IMR-90 (cell line): Measurements from ENCODE around the gene CATSPER3.

Experiments used
- BHLHE40 ChIP-seq: fragments of 150-350 bp; IDR thresholded peaks from 2 replicates; pipeline ENCODE4 v1.6.1; 2016; ENCODE audit warnings: mild to moderate bottlenecking, low read depth, low read length
- CEBPB ChIP-seq: IDR thresholded peaks from 2 replicates; pipeline ENCODE4 v1.6.1; 2012; ENCODE audit warnings: low read depth, low read length, improper control_type of control experiment
- CHD1 ChIP-seq: IDR thresholded peaks from 2 replicates; pipeline ENCODE4 v1.6.1; 2012; ENCODE audit warnings: low read depth, low read length, improper control_type of control experiment
- FOS ChIP-seq: fragments of 150-350 bp; IDR thresholded peaks from 2 replicates; pipeline ENCODE4 v1.6.1; 2016; ENCODE audit warnings: low read depth, low read length
- MAFK ChIP-seq: IDR thresholded peaks from 2 replicates; pipeline ENCODE4 v1.6.1; 2012; ENCODE audit warnings: low read depth, low read length, improper control_type of control experiment
- MAZ ChIP-seq: IDR thresholded peaks from 2 replicates; pipeline ENCODE4 v1.6.1; 2012; ENCODE audit warnings: low read depth, mild to moderate bottlenecking, low read length, improper control_type of control experiment, moderate library complexity, borderline replicate concordance
- NFE2L2 ChIP-seq: fragments of 150-350 bp; IDR thresholded peaks from 2 replicates; pipeline ENCODE4 v1.6.1; 2016; ENCODE audit warnings: low read depth, mild to moderate bottlenecking, low read length
- POLR2A ChIP-seq: IDR thresholded peaks from 2 replicates; pipeline ENCODE4 v1.6.1; 2012; ENCODE audit warnings: mild to moderate bottlenecking, low read depth, low read length
- RAD21 ChIP-seq: IDR thresholded peaks from 2 replicates; pipeline ENCODE4 v1.6.1; 2012; ENCODE audit warnings: low read length, improper control_type of control experiment
- RCOR1 ChIP-seq: IDR thresholded peaks from 2 replicates; pipeline ENCODE4 v1.6.1; 2012; ENCODE audit warnings: mild to moderate bottlenecking, low read length, improper control_type of control experiment; ENCODE audit not compliant: insufficient replicate concordance
- RFX5 ChIP-seq: IDR thresholded peaks from 2 replicates; pipeline ENCODE4 v1.8.0; 2012; ENCODE audit warnings: low read depth, mild to moderate bottlenecking, low read length, moderate library complexity
- TF ChIP-seq, protein P1 (sequence below): conservative IDR thresholded peaks from 2 replicates; pipeline ENCODE4 v1.5.1; 2012; ENCODE audit warnings: mild to moderate bottlenecking, low read depth, low read length, improper control_type of control experiment
- TF ChIP-seq, protein P2 (sequence below): fragments of 150-350 bp; IDR thresholded peaks from 2 replicates; pipeline ENCODE4 v1.6.1; 2017; ENCODE audit warnings: mild to moderate bottlenecking, antibody characterized with exemption, low read length, low read depth
- TF ChIP-seq, protein P3 (sequence below): fragments of 150-350 bp; IDR thresholded peaks from 2 replicates; pipeline ENCODE4 v1.6.1; 2016; ENCODE audit warnings: low read depth, mild to moderate bottlenecking, low read length, moderate library complexity, borderline replicate concordance

DNA sequence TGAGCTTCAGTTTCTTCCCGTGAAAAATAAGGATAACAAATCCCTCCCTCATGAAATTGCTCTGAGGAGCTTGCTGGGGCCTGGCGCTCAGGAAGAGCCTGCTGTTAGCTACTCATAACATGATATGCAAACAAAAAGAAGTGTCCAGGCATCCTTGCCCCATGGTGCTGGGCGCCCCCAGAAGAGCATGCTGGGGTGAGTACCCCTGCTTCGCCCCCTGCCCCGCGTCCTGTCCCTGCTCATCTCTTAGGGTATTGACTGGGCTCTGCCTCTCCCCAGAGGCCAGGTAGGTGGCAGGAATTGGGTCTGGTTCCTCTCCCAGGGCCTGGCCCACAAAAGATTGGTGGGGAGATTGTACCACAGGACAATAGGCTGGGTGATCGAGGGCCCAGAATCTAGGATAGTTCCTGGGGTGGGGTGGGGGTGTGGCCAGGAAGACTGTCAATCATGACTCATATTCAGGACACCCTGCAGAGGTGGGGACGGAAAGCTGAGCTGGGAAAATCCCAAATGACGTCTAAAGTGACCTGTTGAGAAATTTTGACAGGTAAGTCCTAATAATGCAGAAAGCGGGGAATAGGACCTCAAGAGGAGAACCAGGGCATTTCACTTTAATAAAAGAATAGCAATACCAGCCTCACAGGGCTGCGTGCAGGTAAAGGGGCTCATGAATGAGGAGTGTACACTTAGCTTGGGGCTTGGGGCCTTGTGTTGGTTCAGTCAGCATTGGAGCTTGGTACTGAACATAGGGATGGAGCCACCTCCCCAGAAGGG, 57.4 kb downstream of the CATSPER3 start:
- TF ChIP-seq, protein P1, sequence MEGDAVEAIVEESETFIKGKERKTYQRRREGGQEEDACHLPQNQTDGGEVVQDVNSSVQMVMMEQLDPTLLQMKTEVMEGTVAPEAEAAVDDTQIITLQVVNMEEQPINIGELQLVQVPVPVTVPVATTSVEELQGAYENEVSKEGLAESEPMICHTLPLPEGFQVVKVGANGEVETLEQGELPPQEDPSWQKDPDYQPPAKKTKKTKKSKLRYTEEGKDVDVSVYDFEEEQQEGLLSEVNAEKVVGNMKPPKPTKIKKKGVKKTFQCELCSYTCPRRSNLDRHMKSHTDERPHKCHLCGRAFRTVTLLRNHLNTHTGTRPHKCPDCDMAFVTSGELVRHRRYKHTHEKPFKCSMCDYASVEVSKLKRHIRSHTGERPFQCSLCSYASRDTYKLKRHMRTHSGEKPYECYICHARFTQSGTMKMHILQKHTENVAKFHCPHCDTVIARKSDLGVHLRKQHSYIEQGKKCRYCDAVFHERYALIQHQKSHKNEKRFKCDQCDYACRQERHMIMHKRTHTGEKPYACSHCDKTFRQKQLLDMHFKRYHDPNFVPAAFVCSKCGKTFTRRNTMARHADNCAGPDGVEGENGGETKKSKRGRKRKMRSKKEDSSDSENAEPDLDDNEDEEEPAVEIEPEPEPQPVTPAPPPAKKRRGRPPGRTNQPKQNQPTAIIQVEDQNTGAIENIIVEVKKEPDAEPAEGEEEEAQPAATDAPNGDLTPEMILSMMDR, result no peak
- no peak for TF ChIP-seq BHLHE40
- TF ChIP-seq, protein P2, sequence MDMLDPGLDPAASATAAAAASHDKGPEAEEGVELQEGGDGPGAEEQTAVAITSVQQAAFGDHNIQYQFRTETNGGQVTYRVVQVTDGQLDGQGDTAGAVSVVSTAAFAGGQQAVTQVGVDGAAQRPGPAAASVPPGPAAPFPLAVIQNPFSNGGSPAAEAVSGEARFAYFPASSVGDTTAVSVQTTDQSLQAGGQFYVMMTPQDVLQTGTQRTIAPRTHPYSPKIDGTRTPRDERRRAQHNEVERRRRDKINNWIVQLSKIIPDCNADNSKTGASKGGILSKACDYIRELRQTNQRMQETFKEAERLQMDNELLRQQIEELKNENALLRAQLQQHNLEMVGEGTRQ, result no peak
- TF ChIP-seq RAD21, result no peak
- no peak for TF ChIP-seq CEBPB
- no peak for TF ChIP-seq FOS
- TF ChIP-seq MAZ, result no peak
- no peak for TF ChIP-seq MAFK
- TF ChIP-seq RFX5, result no peak
- no peak for TF ChIP-seq CHD1
- no peak for TF ChIP-seq RCOR1
- TF ChIP-seq POLR2A, result no peak
- TF ChIP-seq, protein P3, sequence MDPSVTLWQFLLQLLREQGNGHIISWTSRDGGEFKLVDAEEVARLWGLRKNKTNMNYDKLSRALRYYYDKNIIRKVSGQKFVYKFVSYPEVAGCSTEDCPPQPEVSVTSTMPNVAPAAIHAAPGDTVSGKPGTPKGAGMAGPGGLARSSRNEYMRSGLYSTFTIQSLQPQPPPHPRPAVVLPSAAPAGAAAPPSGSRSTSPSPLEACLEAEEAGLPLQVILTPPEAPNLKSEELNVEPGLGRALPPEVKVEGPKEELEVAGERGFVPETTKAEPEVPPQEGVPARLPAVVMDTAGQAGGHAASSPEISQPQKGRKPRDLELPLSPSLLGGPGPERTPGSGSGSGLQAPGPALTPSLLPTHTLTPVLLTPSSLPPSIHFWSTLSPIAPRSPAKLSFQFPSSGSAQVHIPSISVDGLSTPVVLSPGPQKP, result no peak
- no peak for TF ChIP-seq NFE2L2
